ENCODE data around the gene PRUNE2.

PRUNE2 gene

DNA sequence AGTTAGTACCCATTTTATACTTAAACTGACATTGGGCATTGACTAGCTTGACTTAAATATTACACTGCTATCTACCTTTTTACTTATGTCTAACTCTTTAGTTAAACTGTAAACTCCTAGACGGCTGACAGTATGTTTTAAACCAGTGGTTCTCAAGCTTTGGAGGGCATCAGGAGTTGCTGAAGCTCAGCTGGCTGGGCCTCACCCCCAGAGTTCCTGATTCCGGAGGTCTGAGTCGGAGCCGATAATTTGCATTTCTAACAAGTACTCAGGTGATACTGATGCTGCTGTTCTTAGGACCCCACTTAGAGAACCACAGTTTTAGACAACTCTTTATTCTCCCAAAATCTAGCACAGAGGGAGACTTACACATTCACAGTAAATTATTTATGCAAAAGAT lies 205.0 kb downstream of the PRUNE2 start:
- TF ChIP-seq POLR2AphosphoS5 (IDR thresholded peaks at IDR 0.05; ENCODE audit: low read depth, low read length) (no peak), FOXP2 (optimal IDR thresholded peaks at IDR 0.05; ENCODE audit: borderline replicate concordance, extremely low read depth, extremely low read length, insufficient read depth) (no peak), SIN3A (IDR thresholded peaks at IDR 0.05; ENCODE audit: borderline replicate concordance, insufficient read depth, low read length) (no peak), TAF1 (IDR thresholded peaks at IDR 0.05; ENCODE audit: borderline replicate concordance, insufficient read depth, low read length) (no peak), REST (IDR thresholded peaks at IDR 0.05; ENCODE audit: insufficient read depth in 1 of 2, low read depth in 2 of 2, low read length in 2 of 2) (no peak)

DNA sequence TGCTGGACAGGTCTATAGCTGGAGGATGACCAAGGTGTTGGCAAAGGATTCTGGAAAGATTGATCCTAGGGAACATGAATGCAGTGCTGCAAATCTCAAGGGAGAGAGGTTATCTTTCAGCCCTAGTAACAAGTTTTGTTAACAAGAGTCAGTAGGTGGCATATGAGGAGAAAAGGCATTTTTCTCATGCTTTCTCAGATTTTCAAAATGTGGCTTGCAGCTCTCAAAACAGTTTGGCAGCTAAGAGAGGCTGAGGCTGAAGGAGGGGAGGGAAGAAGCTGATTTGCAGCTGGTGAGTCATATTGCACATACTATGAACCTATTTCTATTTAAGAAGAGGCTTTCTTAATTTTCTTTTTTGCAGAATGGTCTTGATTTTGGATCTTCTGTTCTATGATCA lies 205.9 kb downstream of the PRUNE2 start:
- TF ChIP-seq SIN3A (IDR thresholded peaks at IDR 0.05; ENCODE audit: borderline replicate concordance, insufficient read depth, low read length) (no peak), POLR2AphosphoS5 (IDR thresholded peaks at IDR 0.05; ENCODE audit: low read depth, low read length) (no peak), TAF1 (IDR thresholded peaks at IDR 0.05; ENCODE audit: borderline replicate concordance, insufficient read depth, low read length) (no peak), FOXP2 (optimal IDR thresholded peaks at IDR 0.05; ENCODE audit: borderline replicate concordance, extremely low read depth, extremely low read length, insufficient read depth) (no peak), REST (IDR thresholded peaks at IDR 0.05; ENCODE audit: insufficient read depth in 1 of 2, low read depth in 2 of 2, low read length in 2 of 2) (no peak)

GRCh38 chr9:76697554-76697953 lies 208.4 kb downstream of the PRUNE2 start:
- TF ChIP-seq SIN3A (IDR thresholded peaks at IDR 0.05; ENCODE audit: borderline replicate concordance, insufficient read depth, low read length) (no peak), FOXP2 (optimal IDR thresholded peaks at IDR 0.05; ENCODE audit: borderline replicate concordance, extremely low read depth, extremely low read length, insufficient read depth) (no peak), POLR2AphosphoS5 (IDR thresholded peaks at IDR 0.05; ENCODE audit: low read depth, low read length) (no peak), TAF1 (IDR thresholded peaks at IDR 0.05; ENCODE audit: borderline replicate concordance, insufficient read depth, low read length) (no peak), REST (IDR thresholded peaks at IDR 0.05; ENCODE audit: insufficient read depth in 1 of 2, low read depth in 2 of 2, low read length in 2 of 2) (no peak)

- TF ChIP-seq FOXP2 (optimal IDR thresholded peaks at IDR 0.05; ENCODE audit: borderline replicate concordance, extremely low read depth, extremely low read length, insufficient read depth) (no peak), TAF1 (IDR thresholded peaks at IDR 0.05; ENCODE audit: borderline replicate concordance, insufficient read depth, low read length) (no peak), REST (IDR thresholded peaks at IDR 0.05; ENCODE audit: insufficient read depth in 1 of 2, low read depth in 2 of 2, low read length in 2 of 2) (no peak), POLR2AphosphoS5 (IDR thresholded peaks at IDR 0.05; ENCODE audit: low read depth, low read length) (no peak), SIN3A (IDR thresholded peaks at IDR 0.05; ENCODE audit: borderline replicate concordance, insufficient read depth, low read length) (no peak)
These were observed 208.8 kb downstream of the PRUNE2 start for GRCh38 chr9:76697081-76697480.

- TF ChIP-seq REST (IDR thresholded peaks at IDR 0.05; ENCODE audit: insufficient read depth in 1 of 2, low read depth in 2 of 2, low read length in 2 of 2) (no peak), POLR2AphosphoS5 (IDR thresholded peaks at IDR 0.05; ENCODE audit: low read depth, low read length) (no peak), FOXP2 (optimal IDR thresholded peaks at IDR 0.05; ENCODE audit: borderline replicate concordance, extremely low read depth, extremely low read length, insufficient read depth) (no peak), TAF1 (IDR thresholded peaks at IDR 0.05; ENCODE audit: borderline replicate concordance, insufficient read depth, low read length) (no peak), SIN3A (IDR thresholded peaks at IDR 0.05; ENCODE audit: borderline replicate concordance, insufficient read depth, low read length) (no peak)
These were observed 212.0 kb downstream of the PRUNE2 start for GRCh38 chr9:76693912-76694311.
